K562 (cell line): ENCODE results near the gene SNRNP70. TPM values are rescaled to one million over a fixed set of nuclear protein-coding genes. Genes with fewer than 3 reads are reported as not detected.

Source experiments
- ATF7 ChIP-seq: fragments of 450-650 bp; IDR thresholded peaks from 2 replicates; pipeline ENCODE4 v1.7.1; 2014; ENCODE audit warnings: mild to moderate bottlenecking, moderate library complexity
- CBFA2T2 ChIP-seq: fragments of 450-650 bp; conservative IDR thresholded peaks from 2 replicates; pipeline ENCODE4 v1.6.1; 2017; ENCODE audit warnings: mild to moderate bottlenecking
- CXXC5 ChIP-seq: fragments of 250-450 bp; sonication (Bioruptor Pico); IDR thresholded peaks from 2 replicates; pipeline ENCODE4 v1.8.0; 2022; ENCODE audit warnings: inconsistent platforms, mild to moderate bottlenecking, moderate library complexity
- DPF2 ChIP-seq: fragments of 450-650 bp; IDR thresholded peaks from 2 replicates; pipeline ENCODE4 v1.6.1; 2016
- FOXK1 ChIP-seq: sonication (generic); formaldehyde crosslinking; IDR thresholded peaks from 2 replicates; pipeline ENCODE4 v1.8.0; 2022; ENCODE audit warnings: missing genetic modification reagents, mild to moderate bottlenecking, borderline replicate concordance
- HDAC1 ChIP-seq, 2 experiments: fragments of 450-650 bp; IDR thresholded peaks; 2 replicates each; pipeline ENCODE4 v1.6.1; 2016 to 2017; ENCODE audit warnings: inconsistent platforms in 1 of 2, mild to moderate bottlenecking in 1 of 2, moderate library complexity in 1 of 2
- MECOM ChIP-seq: fragments of 250-450 bp; sonication (Bioruptor Pico); IDR thresholded peaks from 2 replicates; pipeline ENCODE4 v1.8.0; 2022; ENCODE audit warnings: inconsistent platforms
- MLLT1 ChIP-seq, 2 experiments: fragments of 450-650 bp; IDR thresholded peaks; 2 replicates each; pipeline ENCODE4 v1.6.1; 2016
- MLX ChIP-seq, 2 experiments: fragments of 450-650 bp in 1 of 2; sonication (generic) in 1 of 2; formaldehyde crosslinking; conservative IDR thresholded peaks; 2 replicates each; pipeline versions ENCODE4 v1.4.0 to v1.8.1; 2020 to 2022; ENCODE audit warnings: mild to moderate bottlenecking in 1 of 2, missing genetic modification reagents in 1 of 2
- MNT ChIP-seq, 2 experiments: fragments of 450-650 bp; conservative IDR thresholded peaks; 2 replicates each; pipeline ENCODE4 v1.6.1; 2017; ENCODE audit warnings: mild to moderate bottlenecking in 2 of 2, moderate library complexity in 2 of 2
- POLR3A ChIP-seq: IDR thresholded peaks from 2 replicates; pipeline ENCODE4 v1.6.1; 2011; ENCODE audit warnings: borderline replicate concordance, mild to moderate bottlenecking, moderate library complexity; ENCODE audit not compliant: insufficient read length, insufficient read depth; ENCODE audit errors: extremely low read depth
- SIN3B ChIP-seq: fragments of 450-650 bp; IDR thresholded peaks from 2 replicates; pipeline ENCODE4 v1.6.1; 2017; ENCODE audit warnings: low read depth, mild to moderate bottlenecking, moderate library complexity
- SMAD2 ChIP-seq: fragments of 150-350 bp; IDR thresholded peaks from 2 replicates; pipeline ENCODE4 v1.6.1; 2014; ENCODE audit warnings: low read depth, mild to moderate bottlenecking, low read length
- SP1 ChIP-seq: sonication (generic); formaldehyde crosslinking; IDR thresholded peaks from 2 replicates; pipeline ENCODE4 v1.8.1; 2022; ENCODE audit warnings: mild to moderate bottlenecking, missing genetic modification reagents
- SUPT5H ChIP-seq: fragments of 450-650 bp; IDR thresholded peaks from 2 replicates; pipeline ENCODE4 v1.6.1; 2016
- TFAP4 ChIP-seq: sonication (generic); formaldehyde crosslinking; IDR thresholded peaks from 2 replicates; pipeline ENCODE4 v1.8.0; 2022; ENCODE audit warnings: missing genetic modification reagents, mild to moderate bottlenecking, moderate library complexity, borderline replicate concordance
- TFE3 ChIP-seq: fragments of 450-650 bp; formaldehyde crosslinking; IDR thresholded peaks from 2 replicates; pipeline ENCODE4 v1.4.0; 2020; ENCODE audit warnings: mild to moderate bottlenecking, mixed read lengths
- YY1 ChIP-seq, 3 experiments: IDR thresholded peaks; 2 replicates each; pipeline ENCODE4 v1.6.1; 2011; ENCODE audit warnings: low read length in 2 of 3, mild to moderate bottlenecking in 2 of 3, moderate library complexity in 2 of 3, borderline replicate concordance in 1 of 3, control low read depth in 1 of 3, low read depth in 1 of 3; ENCODE audit not compliant: insufficient read depth in 3 of 3, insufficient replicate concordance in 2 of 3, control insufficient read depth in 1 of 3, insufficient read length in 1 of 3; ENCODE audit errors: extremely low read depth in 1 of 3
- ZBTB33 ChIP-seq: sonication (generic); formaldehyde crosslinking; IDR thresholded peaks from 2 replicates; pipeline ENCODE4 v1.8.1; 2023; ENCODE audit warnings: mild to moderate bottlenecking, missing genetic modification reagents
- ZNF263 ChIP-seq: sonication (generic); formaldehyde crosslinking; IDR thresholded peaks from 2 replicates; pipeline ENCODE4 v1.8.0; 2022; ENCODE audit warnings: mild to moderate bottlenecking, missing genetic modification reagents, borderline replicate concordance
- polyA plus RNA-seq, 8 experiments: library from polyadenylated mRNA; depleted of rRNA in 4 of 8; stranded (reverse) in 5 of 8; unstranded in 3 of 8; fragments of >200 nt; fragmentation: Nextera tagmentation in 2 of 8; fragmentation: Illumina TruSeq in 1 of 8; extraction: Ambion mirVana in 2 of 8; extraction: Trizol in 1 of 8; gene quantifications; 2 replicates each; pipeline versions ENCODE4 v1.2.1 to v1.2.3, GENCODE V29; 2011 to 2014; ENCODE audit warnings: inconsistent platforms in 1 of 8, missing spikeins in 1 of 8
- total RNA-seq, 7 experiments: library from RNA; depleted of rRNA in 6 of 7; stranded (reverse); fragments of >200 nt in 6 of 7; fragmentation: Illumina TruSeq in 2 of 7; extraction: Trizol in 2 of 7; gene quantifications; 2 replicates each; pipeline versions ENCODE4 v1.2.1 to v1.2.3, GENCODE V29; 2011 to 2021; ENCODE audit warnings: low replicate concordance in 1 of 7

Gene SNRNP70
- total and polyA plus RNA-seq, 9 of the 15 experiments (the other 6 are each of a cell fraction or from before 2014, with no cell fraction given), result 2.8 to 496 (median 136) TPM

DNA sequence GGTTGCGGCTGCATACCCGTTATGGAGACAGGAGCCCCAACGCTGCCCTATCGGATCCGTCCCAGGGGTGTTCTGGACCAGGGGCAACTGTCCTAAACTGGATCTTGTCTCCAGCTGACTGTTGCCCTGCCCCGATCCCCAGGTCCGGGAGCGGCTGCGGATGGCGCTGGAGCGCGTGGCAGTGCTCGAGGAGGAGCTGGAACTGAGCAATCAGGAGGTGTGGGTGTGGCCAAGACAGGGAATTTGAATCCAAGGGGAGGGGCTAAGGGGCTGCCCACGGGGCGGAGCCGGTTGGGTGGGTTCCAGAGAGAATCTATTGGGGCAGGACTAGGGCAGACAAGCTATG is 44.0 kb downstream of the SNRNP70 start (continued):
- peak; percentile 90 to 94 for TF ChIP-seq MNT (conservative IDR thresholded peaks at IDR 0.05)
- peak in 1 of 2 experiments; percentile 71; a peak in 1 of 4 replicates for TF ChIP-seq HDAC1 (IDR thresholded peaks at IDR 0.05)
- peak; percentile 34 for TF ChIP-seq SUPT5H
- 0 out of 2 replicates have a peak, but pooled peaks have one; percentile 24 for TF ChIP-seq ATF7
- TF ChIP-seq YY1 (IDR thresholded peaks at IDR 0.05; ENCODE audit: borderline replicate concordance in 1 of 3, control insufficient read depth in 1 of 3, extremely low read depth in 1 of 3, insufficient read depth in 3 of 3, insufficient read length in 1 of 3, insufficient replicate concordance in 2 of 3, low read depth in 1 of 3, low read length in 2 of 3), result no peak
- TF ChIP-seq POLR3A, result no peak
- TF ChIP-seq MECOM, result no peak
- TF ChIP-seq DPF2, result no peak
- TF ChIP-seq SMAD2, result no peak
- no peak for TF ChIP-seq CBFA2T2
- no peak for TF ChIP-seq SIN3B
- TF ChIP-seq MLX (CRISPR knock-in tag; conservative IDR thresholded peaks at IDR 0.05), result no peak
- peak; percentile 66; the same call in 1 of the 2 replicates for TF ChIP-seq FOXK1
- peak; percentile 80 for TF ChIP-seq ZNF263 (CRISPR knock-in tag)
- peak; percentile 69; the same call in 1 of the 2 replicates for TF ChIP-seq SP1 (CRISPR knock-in tag)
- 0 out of 4 replicates have a peak, but pooled peaks of 1 of the 2 experiments have one; percentile 2 for TF ChIP-seq MLLT1 (IDR thresholded peaks at IDR 0.05)
- peak; percentile 78; the same call in 1 of the 2 replicates for TF ChIP-seq TFAP4
- no peak for TF ChIP-seq TFE3 (CRISPR knock-in tag)
- no peak for TF ChIP-seq ZBTB33
- peak; percentile 28; the same call in 1 of the 2 replicates for TF ChIP-seq CXXC5
